Choroid plexus epithelial cell (primary cell): ENCODE results near the gene PRICKLE2.

Source experiments
- DNase-seq: peaks from one replicate; pipeline ENCODE4 v3.0.0-alpha.2; 2010; ENCODE audit warnings: low read depth
- H3K4me3 ChIP-seq: 2 replicates; pipeline ENCODE4 v1.5.1; 2011; ENCODE audit warnings: low read depth, mild to moderate bottlenecking, control low read depth, low read length, moderate library complexity
- CTCF ChIP-seq: conservative IDR thresholded peaks from 2 replicates; pipeline ENCODE4 v1.5.1; 2011; ENCODE audit warnings: low read depth, mild to moderate bottlenecking, control low read depth, inconsistent platforms, low read length, moderate library complexity

The PRICKLE2 gene

DNA sequence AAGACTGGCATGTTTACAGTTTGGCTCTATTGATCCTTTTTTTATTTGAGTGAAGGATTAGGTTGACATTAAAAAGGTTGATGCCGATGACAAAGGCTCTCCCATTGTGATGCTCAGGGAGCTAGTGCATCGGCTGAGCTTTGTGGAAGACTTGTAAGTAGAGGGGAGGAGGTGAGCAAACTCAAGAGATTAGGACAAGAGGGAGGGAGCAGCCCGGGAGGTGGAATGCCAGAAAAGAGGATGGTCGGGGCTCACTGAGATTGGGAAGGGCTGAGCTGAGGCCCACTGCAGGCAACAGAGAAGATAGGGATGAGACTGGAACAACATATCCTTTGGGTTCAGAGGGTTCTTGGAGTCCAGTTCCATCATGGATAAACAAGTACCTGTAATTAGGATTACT is 175.4 kb downstream of the PRICKLE2 start:
- no peak for TF ChIP-seq CTCF
- H3K4me3 ChIP-seq = no peak overlapping the region
- DNase-seq = no peak

DNA sequence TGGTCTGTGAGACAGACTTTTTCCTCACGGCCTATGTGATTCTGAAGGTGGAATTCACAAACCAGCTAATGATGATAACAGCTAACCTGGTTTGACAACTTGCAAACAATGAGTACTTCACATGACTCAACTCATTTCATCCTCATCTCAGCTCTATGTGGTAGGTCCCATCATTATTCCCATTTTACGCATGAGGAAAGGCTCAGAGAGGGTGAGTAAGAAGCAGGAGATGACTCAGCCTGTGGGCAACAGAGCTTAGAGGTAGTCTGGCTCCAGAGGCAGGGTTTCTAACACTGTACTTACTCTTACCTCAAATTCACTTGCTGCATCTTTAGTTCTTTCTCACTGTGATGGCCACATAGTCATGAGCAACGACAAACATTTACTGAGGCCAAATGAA is 176.1 kb downstream of the PRICKLE2 start:
- no peak overlapping the region for H3K4me3 ChIP-seq
- no peak for TF ChIP-seq CTCF
- peak; percentile 5 for DNase-seq

DNA sequence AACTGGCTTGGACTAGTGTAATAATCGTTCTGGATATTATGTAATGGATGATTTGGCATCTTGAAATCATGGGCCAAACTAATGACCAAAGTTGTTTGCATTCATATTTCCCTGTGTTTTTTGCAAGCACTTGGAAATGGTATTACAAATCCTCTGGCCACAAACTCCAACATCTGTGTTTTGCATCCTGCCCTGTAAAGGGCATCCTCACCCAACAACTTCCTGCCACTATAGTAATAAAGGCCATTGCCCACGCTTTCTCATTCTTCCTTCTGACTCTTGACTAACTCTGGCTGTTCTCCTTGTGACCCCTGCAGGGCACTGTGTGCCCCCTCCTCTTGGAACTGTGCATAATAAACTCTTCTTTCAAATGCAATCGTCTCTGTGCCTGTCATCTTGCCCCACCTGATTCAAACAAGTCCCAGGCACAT is 176.6 kb downstream of the PRICKLE2 start:
- peak; percentile 28 for DNase-seq
- no peak overlapping the region for H3K4me3 ChIP-seq
- no peak for TF ChIP-seq CTCF

- H3K4me3 ChIP-seq = no peak overlapping the region
- TF ChIP-seq CTCF = no peak
- no peak for DNase-seq
These were observed 177.5 kb downstream of the PRICKLE2 start for GRCh38 chr3:64047787-64048186.

DNA sequence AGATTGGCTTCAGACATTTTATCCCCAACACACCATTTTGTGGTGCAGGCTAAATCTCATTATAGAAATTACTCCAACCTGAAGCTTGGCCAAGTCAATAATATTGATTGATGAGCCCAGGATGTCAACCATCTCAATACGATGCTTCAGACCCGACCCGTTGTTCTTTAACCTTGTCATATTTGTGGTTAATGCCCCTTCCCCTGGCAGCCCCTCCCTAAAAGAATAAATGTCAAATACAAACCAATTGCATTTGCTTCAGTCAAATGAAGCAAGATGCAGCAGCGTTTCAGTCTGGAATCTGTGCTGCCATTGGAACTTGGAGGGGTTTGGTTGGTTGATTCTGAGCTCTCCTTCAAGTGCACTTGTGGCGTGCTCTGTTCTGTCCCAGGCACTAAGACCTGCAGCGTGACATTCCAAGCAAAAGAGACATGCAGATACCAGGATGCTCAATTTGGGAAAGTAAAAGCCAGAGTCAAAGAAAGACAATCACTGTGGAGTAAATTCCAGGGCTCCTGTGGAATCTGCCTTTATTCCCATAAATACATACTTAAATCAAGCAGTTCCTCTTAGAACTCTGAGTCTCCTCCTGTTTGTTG is 178.2 kb downstream of the PRICKLE2 start:
- DNase-seq = no peak
- no peak overlapping the region for H3K4me3 ChIP-seq
- no peak for TF ChIP-seq CTCF

DNA sequence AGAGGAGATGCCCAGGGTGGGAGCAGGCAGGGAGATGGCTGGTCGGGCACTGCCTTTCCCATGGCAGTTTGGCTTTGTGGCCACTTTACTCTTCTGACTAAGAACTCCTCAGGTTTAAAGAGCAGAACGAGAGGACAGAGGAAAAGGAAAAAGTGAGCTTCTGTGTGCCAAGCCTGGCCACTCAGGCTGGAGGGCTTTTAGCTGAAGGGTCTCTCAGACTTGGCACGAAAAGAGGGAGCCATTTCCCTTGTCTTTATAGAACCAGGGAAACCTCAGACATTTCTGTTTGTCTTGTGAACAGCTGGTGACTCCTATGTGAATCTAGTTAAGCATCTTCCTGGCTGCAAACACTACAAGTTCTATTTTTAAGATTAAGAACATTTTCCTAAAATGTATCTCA is 178.7 kb downstream of the PRICKLE2 start:
- H3K4me3 ChIP-seq = no peak overlapping the region
- no peak for DNase-seq
- no peak for TF ChIP-seq CTCF

DNA sequence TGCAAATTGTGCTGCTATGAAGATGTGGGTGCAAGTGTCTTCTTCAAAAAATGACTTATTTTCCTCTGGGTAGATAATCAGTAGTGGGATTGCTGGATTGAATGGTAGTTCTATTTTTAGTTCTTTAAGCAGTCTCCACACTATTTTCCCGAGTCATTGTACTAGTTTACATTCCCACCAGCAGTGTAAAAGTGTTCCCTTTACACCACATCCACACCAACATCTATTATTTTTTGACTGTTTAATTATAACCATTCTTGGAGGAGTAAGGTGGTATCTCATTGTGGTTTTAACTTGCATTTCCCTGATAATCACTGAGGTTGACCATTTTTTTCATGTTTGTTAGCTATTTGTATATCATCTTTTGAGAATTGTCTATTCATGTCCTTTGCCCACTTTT is 182.3 kb downstream of the PRICKLE2 start:
- DNase-seq = no peak
- H3K4me3 ChIP-seq = no peak overlapping the region
- TF ChIP-seq CTCF = no peak
